GM12878 (cell line): ENCODE results near the gene SLC26A1. TPM values are rescaled to one million over a fixed set of nuclear protein-coding genes. Genes with fewer than 3 reads are reported as not detected.

ENCODE experiments used
- ATAC-seq: fragments of 200-7000 bp; cut with Tn5 transposase; 3 replicates; pipeline ENCODE4 v1.9.1; 2020; ENCODE audit warnings: mild to moderate bottlenecking, moderate library complexity
- BruUV-seq: library from RNA; stranded (reverse); fragments of 400-500 nt; replicated peaks from 2 replicates; lab custom pipeline; 2021; lab: Mats Ljungman, UMichigan
- CTCF ChIA-PET: fragments of 300-600 bp; sonication (Branson Sonifier 250); formaldehyde crosslinking; extraction: SDS; loops from one replicate; lab custom pipeline; 2021; ENCODE audit warnings: inconsistent platforms; lab: Yijun Ruan, JAX
- POLR2A ChIA-PET: fragments of 350-600 bp; formaldehyde crosslinking; extraction: SDS; loops from one replicate; lab custom pipeline; 2021; ENCODE audit warnings: inconsistent platforms; lab: Charles Lee
- RAD21 ChIA-PET: fragments of 300-600 bp; sonication (Branson Sonifier 250); formaldehyde crosslinking; loops from one replicate; lab custom pipeline; 2023; ENCODE audit warnings: antibody characterized with exemption; ENCODE audit not compliant: unreplicated experiment; lab: Charles Lee
- SMC1A ChIA-PET: fragments of 300-600 bp; sonication (Branson Sonifier 250); formaldehyde crosslinking; loops from one replicate; lab custom pipeline; 2023; ENCODE audit not compliant: unreplicated experiment, uncharacterized antibody; lab: Charles Lee
- DNase-seq: peaks from one replicate; pipeline ENCODE4 v3.0.0-alpha.2; 2011; ENCODE audit warnings: low read depth, low spot score
- FAIRE-seq: peaks from 3 replicates; lab custom pipeline; 2011; peaks lifted over from hg19 to GRCh38; lab: Jason Lieb, UNC
- H2AFZ ChIP-seq: 2 replicates; pipeline ENCODE4 v1.6.0; 2011; ENCODE audit warnings: low read depth, low read length, control low read depth; ENCODE audit not compliant: control insufficient read depth
- H3K27ac ChIP-seq: 2 replicates; pipeline ENCODE4 v1.5.1; 2011; ENCODE audit warnings: control low read depth; ENCODE audit not compliant: control insufficient read depth, insufficient read depth
- H3K27me3 ChIP-seq, 2 experiments: replicated peaks in 1 of 2; 2 replicates each; pipeline versions ENCODE4 v1.6.0 to v1.6.1; 2011; ENCODE audit warnings: low read length in 1 of 2; ENCODE audit not compliant: control insufficient read depth in 2 of 2, insufficient read depth in 2 of 2
- H3K36me3 ChIP-seq, 2 experiments: 2 replicates each; pipeline ENCODE4 v1.5.1; 2011; ENCODE audit warnings: low read length in 1 of 2; ENCODE audit not compliant: control insufficient read depth in 2 of 2, insufficient read depth in 2 of 2
- H3K4me1 ChIP-seq: 2 replicates; pipeline ENCODE4 v1.6.1; 2011; ENCODE audit warnings: mild to moderate bottlenecking, low read length, moderate library complexity, mixed read lengths; ENCODE audit not compliant: control insufficient read depth, insufficient read depth
- H3K4me2 ChIP-seq: 2 replicates; pipeline ENCODE4 v1.6.0; 2011; ENCODE audit warnings: control low read depth; ENCODE audit not compliant: control insufficient read depth, insufficient read depth
- H3K4me3 ChIP-seq: fragments of 200-600 bp; sonication (generic); 2 replicates; pipeline ENCODE4 v1.5.1; 2016
- H3K79me2 ChIP-seq: 2 replicates; pipeline ENCODE4 v1.6.0; 2011; ENCODE audit warnings: low read length; ENCODE audit not compliant: control insufficient read depth, insufficient read depth
- H3K9ac ChIP-seq: 2 replicates; pipeline ENCODE4 v1.8.0; 2011; ENCODE audit warnings: low read length, control low read depth, mixed read lengths; ENCODE audit not compliant: control insufficient read depth, insufficient read depth
- H3K9me3 ChIP-seq: replicated peaks from 3 replicates; pipeline ENCODE4 v1.5.1; 2011; ENCODE audit warnings: mild to moderate bottlenecking, low read length; ENCODE audit not compliant: control insufficient read depth, insufficient read depth
- H4K20me1 ChIP-seq: 2 replicates; pipeline ENCODE4 v1.6.0; 2011; ENCODE audit not compliant: control insufficient read depth, insufficient read depth
- BACH1 ChIP-seq: fragments of 450-650 bp; IDR thresholded peaks from 2 replicates; pipeline ENCODE4 v1.6.1; 2017; ENCODE audit warnings: mild to moderate bottlenecking, borderline replicate concordance
- NR2C2 ChIP-seq: IDR thresholded peaks from 2 replicates; pipeline ENCODE4 v1.6.1; 2011; ENCODE audit warnings: borderline replicate concordance, low read depth; ENCODE audit not compliant: control insufficient read depth, insufficient read length
- REST ChIP-seq: IDR thresholded peaks from 2 replicates; pipeline ENCODE4 v1.6.1; 2012; ENCODE audit warnings: mild to moderate bottlenecking, low read depth, low read length
- SIX5 ChIP-seq: IDR thresholded peaks from 2 replicates; pipeline ENCODE4 v1.6.1; 2011; ENCODE audit warnings: mild to moderate bottlenecking, low read depth, low read length, moderate library complexity; ENCODE audit not compliant: severe bottlenecking
- SPI1 ChIP-seq: IDR thresholded peaks from 2 replicates; pipeline ENCODE4 v1.6.1; 2011; ENCODE audit warnings: low read depth, mild to moderate bottlenecking, low read length, moderate library complexity, borderline replicate concordance; ENCODE audit not compliant: insufficient read depth
- TCF3 ChIP-seq: IDR thresholded peaks from 2 replicates; pipeline ENCODE4 v1.6.1; 2012; ENCODE audit warnings: low read depth, mild to moderate bottlenecking, low read length, borderline replicate concordance; ENCODE audit not compliant: insufficient read depth
- ZSCAN29 ChIP-seq: fragments of 450-650 bp; IDR thresholded peaks from 2 replicates; pipeline ENCODE4 v1.6.1; 2017; ENCODE audit warnings: mild to moderate bottlenecking, moderate library complexity
- ZZZ3 ChIP-seq: IDR thresholded peaks from 2 replicates; pipeline ENCODE4 v1.6.1; 2011; ENCODE audit warnings: low read depth; ENCODE audit not compliant: control insufficient read depth, insufficient read length
- WGBS: methylation state at CpG from one replicate; pipeline ENCODE4 v1.1.6; 2016; ENCODE audit warnings: low lambda C conversion rate; ENCODE audit not compliant: insufficient replicate concordance, insufficient coverage; ENCODE audit errors: missing lambda C conversion rate; 5-methylcytosine and 5-hydroxymethylcytosine counted together
- in situ Hi-C: fragments of 300-500 bp; cut with MboI; formaldehyde crosslinking; loops from 9 replicates; pipeline ENCODE4 v1.14.3; 2018; ENCODE audit warnings: mixed read lengths
- intact Hi-C: fragments of 100-400 bp; cut with micrococcal nuclease; formaldehyde crosslinking; loops from one replicate; pipeline ENCODE4 v1.14.2; 2022; ENCODE audit not compliant: unreplicated experiment
- polyA plus RNA-seq, 11 experiments: library from polyadenylated mRNA; depleted of rRNA in 4 of 11; unstranded in 6 of 11; stranded (reverse) in 5 of 11; fragments of >200 nt; fragmentation: Nextera tagmentation in 4 of 11; fragmentation: Illumina TruSeq in 1 of 11; extraction: Ambion mirVana in 4 of 11; extraction: Trizol in 1 of 11; gene quantifications; 1 replicate in 1 of 11; 2 replicates in 10 of 11; pipeline versions ENCODE4 v1.2.1 to v1.2.3, GENCODE V29; 2011 to 2016; ENCODE audit warnings: inconsistent platforms in 2 of 11, missing spikeins in 2 of 11, low read depth in 1 of 11
- total RNA-seq, 4 experiments: library from RNA; depleted of rRNA in 3 of 4; stranded (reverse); fragments of >200 nt in 3 of 4; fragmentation: Illumina TruSeq in 1 of 4; extraction: Trizol in 1 of 4; gene quantifications; 2 replicates each; pipeline versions ENCODE4 v1.2.1 to v1.2.3, GENCODE V29; 2013 to 2021
- TF ChIP-seq, protein P1 (sequence below): IDR thresholded peaks from 2 replicates; pipeline ENCODE4 v1.6.1; 2012; ENCODE audit warnings: improper control_type of control experiment, low read depth, low read length; ENCODE audit not compliant: insufficient replicate concordance
- TF ChIP-seq, protein P2 (sequence below), 3 experiments: IDR thresholded peaks in 2 of 3; conservative IDR thresholded peaks in 1 of 3; 2 replicates each; pipeline ENCODE4 v1.5.1; 2011; ENCODE audit warnings: low read depth in 3 of 3, low read length in 3 of 3, mild to moderate bottlenecking in 3 of 3, control low read depth in 2 of 3, moderate library complexity in 2 of 3, inconsistent platforms in 1 of 3, mixed read lengths in 1 of 3; ENCODE audit not compliant: control insufficient read depth in 2 of 3, insufficient read depth in 1 of 3; ENCODE audit errors: extremely low read depth in 1 of 3

SLC26A1 gene
- total and polyA plus RNA-seq, 10 of the 15 experiments (the other 5 are each of a cell fraction or from before 2014, with no cell fraction given), result 0.05 to 0.96 (median 0.28) TPM; not detected in 5

DNA sequence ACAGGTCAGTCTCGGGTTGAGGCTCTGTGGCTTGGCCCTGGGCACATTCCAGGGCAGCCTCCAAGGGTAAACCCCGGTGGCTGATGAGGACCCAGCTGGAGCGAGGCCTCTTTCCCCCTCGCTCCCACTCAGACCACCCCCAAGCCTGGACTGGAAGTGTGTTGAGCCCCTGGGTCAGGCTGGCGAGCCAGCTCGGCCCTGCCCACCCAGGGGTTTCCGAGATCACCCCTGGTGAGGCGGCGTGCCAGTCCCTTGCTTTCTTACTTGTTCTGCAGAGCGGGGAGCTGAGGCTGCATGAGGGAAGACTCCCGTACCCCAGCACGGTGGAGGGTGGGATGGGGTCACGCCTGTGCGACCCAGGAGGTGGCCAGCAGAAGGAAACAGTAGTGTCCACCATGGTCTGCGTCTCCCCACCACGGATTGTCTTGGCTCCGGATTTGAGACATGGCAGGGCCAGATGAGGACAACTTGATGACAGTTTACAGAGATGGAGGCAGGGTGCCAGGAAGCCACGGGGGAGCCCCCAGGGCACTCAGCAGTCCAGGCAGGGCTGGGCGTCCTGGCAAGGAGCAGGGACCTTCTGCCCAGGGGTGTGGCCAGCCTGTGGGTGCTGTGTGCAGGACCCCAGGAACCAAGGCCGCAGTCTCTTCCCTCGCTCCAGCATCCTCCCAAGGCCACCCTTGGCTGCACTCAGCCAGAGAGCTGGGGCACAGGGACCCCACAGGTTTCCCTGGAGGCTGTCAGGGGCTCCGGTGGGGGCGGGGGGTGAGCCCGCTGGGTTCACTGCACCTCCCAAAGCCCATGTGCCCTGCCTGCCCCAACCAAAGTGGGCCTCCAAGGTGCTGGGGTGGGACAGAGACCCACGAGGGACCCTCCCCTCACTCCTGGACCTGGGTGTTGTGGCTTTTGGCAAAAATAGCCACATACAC lies 11.6 kb upstream of the SLC26A1 start:
- Histone ChIP-seq H3K27ac (no peak overlapping the region), H3K36me3 (no peaks in the 10 kb centered on the region), H2AFZ (no peak overlapping the region), H3K4me2 (no peak overlapping the region), H3K9ac (no peak overlapping the region), H3K4me3 (no peak overlapping the region), H3K9me3 (no peaks in the 10 kb centered on the region; the same call in 2 of the 3 replicates), H3K27me3 (peaks cover 0 to 2% of the 10 kb centered on the region in 2 experiments; a peak in 3 of 4 replicates), H3K79me2 (no peaks in the 10 kb centered on the region), H3K4me1 (peaks cover 4% of the 10 kb centered on the region; the same call in 1 of the 2 replicates), H4K20me1 (no peaks in the 10 kb centered on the region)
- WGBS, result 35% methylated on average over 24 of the region's 25 CpGs
- SMC1A ChIA-PET, result no interaction called here
- in situ Hi-C loops, result loop anchor here (5.0 kb wide), 1 partner anchor 347 kb away; no protein-coding TSS in a partner anchor
- no peak for DNase-seq
- intact Hi-C loops, result no loop called here
- no peak for ATAC-seq
- RAD21 ChIA-PET, result no interaction called here
- POLR2A ChIA-PET, result no interaction called here
- CTCF ChIA-PET, result interaction anchor here (0.9 kb wide), 1 partner anchor 113 kb away, joined by 4 read pairs; no protein-coding TSS in a partner anchor
- FAIRE-seq, result no peak
- no TSS peak for BruUV-seq
- TF ChIP-seq, protein P1, sequence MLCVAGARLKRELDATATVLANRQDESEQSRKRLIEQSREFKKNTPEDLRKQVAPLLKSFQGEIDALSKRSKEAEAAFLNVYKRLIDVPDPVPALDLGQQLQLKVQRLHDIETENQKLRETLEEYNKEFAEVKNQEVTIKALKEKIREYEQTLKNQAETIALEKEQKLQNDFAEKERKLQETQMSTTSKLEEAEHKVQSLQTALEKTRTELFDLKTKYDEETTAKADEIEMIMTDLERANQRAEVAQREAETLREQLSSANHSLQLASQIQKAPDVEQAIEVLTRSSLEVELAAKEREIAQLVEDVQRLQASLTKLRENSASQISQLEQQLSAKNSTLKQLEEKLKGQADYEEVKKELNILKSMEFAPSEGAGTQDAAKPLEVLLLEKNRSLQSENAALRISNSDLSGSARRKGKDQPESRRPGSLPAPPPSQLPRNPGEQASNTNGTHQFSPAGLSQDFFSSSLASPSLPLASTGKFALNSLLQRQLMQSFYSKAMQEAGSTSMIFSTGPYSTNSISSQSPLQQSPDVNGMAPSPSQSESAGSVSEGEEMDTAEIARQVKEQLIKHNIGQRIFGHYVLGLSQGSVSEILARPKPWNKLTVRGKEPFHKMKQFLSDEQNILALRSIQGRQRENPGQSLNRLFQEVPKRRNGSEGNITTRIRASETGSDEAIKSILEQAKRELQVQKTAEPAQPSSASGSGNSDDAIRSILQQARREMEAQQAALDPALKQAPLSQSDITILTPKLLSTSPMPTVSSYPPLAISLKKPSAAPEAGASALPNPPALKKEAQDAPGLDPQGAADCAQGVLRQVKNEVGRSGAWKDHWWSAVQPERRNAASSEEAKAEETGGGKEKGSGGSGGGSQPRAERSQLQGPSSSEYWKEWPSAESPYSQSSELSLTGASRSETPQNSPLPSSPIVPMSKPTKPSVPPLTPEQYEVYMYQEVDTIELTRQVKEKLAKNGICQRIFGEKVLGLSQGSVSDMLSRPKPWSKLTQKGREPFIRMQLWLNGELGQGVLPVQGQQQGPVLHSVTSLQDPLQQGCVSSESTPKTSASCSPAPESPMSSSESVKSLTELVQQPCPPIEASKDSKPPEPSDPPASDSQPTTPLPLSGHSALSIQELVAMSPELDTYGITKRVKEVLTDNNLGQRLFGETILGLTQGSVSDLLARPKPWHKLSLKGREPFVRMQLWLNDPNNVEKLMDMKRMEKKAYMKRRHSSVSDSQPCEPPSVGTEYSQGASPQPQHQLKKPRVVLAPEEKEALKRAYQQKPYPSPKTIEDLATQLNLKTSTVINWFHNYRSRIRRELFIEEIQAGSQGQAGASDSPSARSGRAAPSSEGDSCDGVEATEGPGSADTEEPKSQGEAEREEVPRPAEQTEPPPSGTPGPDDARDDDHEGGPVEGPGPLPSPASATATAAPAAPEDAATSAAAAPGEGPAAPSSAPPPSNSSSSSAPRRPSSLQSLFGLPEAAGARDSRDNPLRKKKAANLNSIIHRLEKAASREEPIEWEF, result no peak
- TF ChIP-seq BACH1 (no peak), SPI1 (no peak), ZSCAN29 (no peak), SIX5 (no peak), NR2C2 (no peak), REST (no peak), ZZZ3 (no peak), TCF3 (no peak)
- TF ChIP-seq, protein P2, sequence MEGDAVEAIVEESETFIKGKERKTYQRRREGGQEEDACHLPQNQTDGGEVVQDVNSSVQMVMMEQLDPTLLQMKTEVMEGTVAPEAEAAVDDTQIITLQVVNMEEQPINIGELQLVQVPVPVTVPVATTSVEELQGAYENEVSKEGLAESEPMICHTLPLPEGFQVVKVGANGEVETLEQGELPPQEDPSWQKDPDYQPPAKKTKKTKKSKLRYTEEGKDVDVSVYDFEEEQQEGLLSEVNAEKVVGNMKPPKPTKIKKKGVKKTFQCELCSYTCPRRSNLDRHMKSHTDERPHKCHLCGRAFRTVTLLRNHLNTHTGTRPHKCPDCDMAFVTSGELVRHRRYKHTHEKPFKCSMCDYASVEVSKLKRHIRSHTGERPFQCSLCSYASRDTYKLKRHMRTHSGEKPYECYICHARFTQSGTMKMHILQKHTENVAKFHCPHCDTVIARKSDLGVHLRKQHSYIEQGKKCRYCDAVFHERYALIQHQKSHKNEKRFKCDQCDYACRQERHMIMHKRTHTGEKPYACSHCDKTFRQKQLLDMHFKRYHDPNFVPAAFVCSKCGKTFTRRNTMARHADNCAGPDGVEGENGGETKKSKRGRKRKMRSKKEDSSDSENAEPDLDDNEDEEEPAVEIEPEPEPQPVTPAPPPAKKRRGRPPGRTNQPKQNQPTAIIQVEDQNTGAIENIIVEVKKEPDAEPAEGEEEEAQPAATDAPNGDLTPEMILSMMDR (IDR thresholded peaks at IDR 0.05 in 2 of 3, conservative IDR thresholded peaks at IDR 0.05 in 1 of 3; ENCODE audit: control insufficient read depth in 2 of 3, extremely low read depth in 1 of 3, insufficient read depth in 1 of 3, low read depth in 3 of 3, low read length in 3 of 3), result no peak
